ENCODE measurements around the gene UFSP1. TPM values are rescaled to one million over a fixed set of nuclear protein-coding genes. Genes with fewer than 3 reads are reported as not detected.

UFSP1 gene
- total and polyA plus RNA-seq, 2 of the 13 experiments (the other 11 are each of a cell fraction or from before 2014, with no cell fraction given), result 0.65 to 3.3 TPM

- TF ChIP-seq, protein P1, sequence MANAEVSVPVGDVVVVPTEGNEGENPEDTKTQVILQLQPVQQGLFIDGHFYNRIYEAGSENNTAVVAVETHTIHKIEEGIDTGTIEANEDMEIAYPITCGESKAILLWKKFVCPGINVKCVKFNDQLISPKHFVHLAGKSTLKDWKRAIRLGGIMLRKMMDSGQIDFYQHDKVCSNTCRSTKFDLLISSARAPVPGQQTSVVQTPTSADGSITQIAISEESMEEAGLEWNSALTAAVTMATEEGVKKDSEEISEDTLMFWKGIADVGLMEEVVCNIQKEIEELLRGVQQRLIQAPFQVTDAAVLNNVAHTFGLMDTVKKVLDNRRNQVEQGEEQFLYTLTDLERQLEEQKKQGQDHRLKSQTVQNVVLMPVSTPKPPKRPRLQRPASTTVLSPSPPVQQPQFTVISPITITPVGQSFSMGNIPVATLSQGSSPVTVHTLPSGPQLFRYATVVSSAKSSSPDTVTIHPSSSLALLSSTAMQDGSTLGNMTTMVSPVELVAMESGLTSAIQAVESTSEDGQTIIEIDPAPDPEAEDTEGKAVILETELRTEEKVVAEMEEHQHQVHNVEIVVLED (CRISPR knock-in tag; IDR thresholded peaks at IDR 0.05; ENCODE audit: borderline replicate concordance), result peak; percentile 54
- TF ChIP-seq ZNF275 (CRISPR knock-in tag; IDR thresholded peaks at IDR 0.05; ENCODE audit: borderline replicate concordance) (peak; percentile 83; the same call in 1 of the 2 replicates), TEAD2 (CRISPR knock-in tag; IDR thresholded peaks at IDR 0.05) (peak; percentile 92; the same call in 1 of the 2 replicates), KLF12 (CRISPR knock-in tag; IDR thresholded peaks at IDR 0.05; ENCODE audit: borderline replicate concordance) (no peak; the same call in 1 of the 2 replicates), SP140L (CRISPR knock-in tag; IDR thresholded peaks at IDR 0.05; ENCODE audit: borderline replicate concordance) (no peak), TBP (CRISPR knock-in tag; IDR thresholded peaks at IDR 0.05) (no peak), ATAD3A (CRISPR knock-in tag; IDR thresholded peaks at IDR 0.05) (no peak), HCFC1 (IDR thresholded peaks at IDR 0.05; ENCODE audit: low read depth, low read length) (no peak), CCAR2 (optimal IDR thresholded peaks at IDR 0.05; ENCODE audit: low read depth, low read length) (no peak), SAP130 (CRISPR knock-in tag; IDR thresholded peaks at IDR 0.05; ENCODE audit: low read depth) (peak; percentile 92), NONO (IDR thresholded peaks at IDR 0.05) (no peak), NONO (CRISPR knock-in tag; conservative IDR thresholded peaks at IDR 0.05) (peak; percentile 59), DNMT1 (CRISPR knock-in tag; IDR thresholded peaks at IDR 0.05) (peak; percentile 62; the same call in 1 of the 2 replicates)
- TF ChIP-seq, protein P2, sequence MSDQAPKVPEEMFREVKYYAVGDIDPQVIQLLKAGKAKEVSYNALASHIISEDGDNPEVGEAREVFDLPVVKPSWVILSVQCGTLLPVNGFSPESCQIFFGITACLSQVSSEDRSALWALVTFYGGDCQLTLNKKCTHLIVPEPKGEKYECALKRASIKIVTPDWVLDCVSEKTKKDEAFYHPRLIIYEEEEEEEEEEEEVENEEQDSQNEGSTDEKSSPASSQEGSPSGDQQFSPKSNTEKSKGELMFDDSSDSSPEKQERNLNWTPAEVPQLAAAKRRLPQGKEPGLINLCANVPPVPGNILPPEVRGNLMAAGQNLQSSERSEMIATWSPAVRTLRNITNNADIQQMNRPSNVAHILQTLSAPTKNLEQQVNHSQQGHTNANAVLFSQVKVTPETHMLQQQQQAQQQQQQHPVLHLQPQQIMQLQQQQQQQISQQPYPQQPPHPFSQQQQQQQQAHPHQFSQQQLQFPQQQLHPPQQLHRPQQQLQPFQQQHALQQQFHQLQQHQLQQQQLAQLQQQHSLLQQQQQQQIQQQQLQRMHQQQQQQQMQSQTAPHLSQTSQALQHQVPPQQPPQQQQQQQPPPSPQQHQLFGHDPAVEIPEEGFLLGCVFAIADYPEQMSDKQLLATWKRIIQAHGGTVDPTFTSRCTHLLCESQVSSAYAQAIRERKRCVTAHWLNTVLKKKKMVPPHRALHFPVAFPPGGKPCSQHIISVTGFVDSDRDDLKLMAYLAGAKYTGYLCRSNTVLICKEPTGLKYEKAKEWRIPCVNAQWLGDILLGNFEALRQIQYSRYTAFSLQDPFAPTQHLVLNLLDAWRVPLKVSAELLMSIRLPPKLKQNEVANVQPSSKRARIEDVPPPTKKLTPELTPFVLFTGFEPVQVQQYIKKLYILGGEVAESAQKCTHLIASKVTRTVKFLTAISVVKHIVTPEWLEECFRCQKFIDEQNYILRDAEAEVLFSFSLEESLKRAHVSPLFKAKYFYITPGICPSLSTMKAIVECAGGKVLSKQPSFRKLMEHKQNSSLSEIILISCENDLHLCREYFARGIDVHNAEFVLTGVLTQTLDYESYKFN (CRISPR knock-in tag; conservative IDR thresholded peaks at IDR 0.05), result 0 out of 2 replicates have a peak, but pooled peaks have one; percentile 18
- TF ChIP-seq, protein P3, sequence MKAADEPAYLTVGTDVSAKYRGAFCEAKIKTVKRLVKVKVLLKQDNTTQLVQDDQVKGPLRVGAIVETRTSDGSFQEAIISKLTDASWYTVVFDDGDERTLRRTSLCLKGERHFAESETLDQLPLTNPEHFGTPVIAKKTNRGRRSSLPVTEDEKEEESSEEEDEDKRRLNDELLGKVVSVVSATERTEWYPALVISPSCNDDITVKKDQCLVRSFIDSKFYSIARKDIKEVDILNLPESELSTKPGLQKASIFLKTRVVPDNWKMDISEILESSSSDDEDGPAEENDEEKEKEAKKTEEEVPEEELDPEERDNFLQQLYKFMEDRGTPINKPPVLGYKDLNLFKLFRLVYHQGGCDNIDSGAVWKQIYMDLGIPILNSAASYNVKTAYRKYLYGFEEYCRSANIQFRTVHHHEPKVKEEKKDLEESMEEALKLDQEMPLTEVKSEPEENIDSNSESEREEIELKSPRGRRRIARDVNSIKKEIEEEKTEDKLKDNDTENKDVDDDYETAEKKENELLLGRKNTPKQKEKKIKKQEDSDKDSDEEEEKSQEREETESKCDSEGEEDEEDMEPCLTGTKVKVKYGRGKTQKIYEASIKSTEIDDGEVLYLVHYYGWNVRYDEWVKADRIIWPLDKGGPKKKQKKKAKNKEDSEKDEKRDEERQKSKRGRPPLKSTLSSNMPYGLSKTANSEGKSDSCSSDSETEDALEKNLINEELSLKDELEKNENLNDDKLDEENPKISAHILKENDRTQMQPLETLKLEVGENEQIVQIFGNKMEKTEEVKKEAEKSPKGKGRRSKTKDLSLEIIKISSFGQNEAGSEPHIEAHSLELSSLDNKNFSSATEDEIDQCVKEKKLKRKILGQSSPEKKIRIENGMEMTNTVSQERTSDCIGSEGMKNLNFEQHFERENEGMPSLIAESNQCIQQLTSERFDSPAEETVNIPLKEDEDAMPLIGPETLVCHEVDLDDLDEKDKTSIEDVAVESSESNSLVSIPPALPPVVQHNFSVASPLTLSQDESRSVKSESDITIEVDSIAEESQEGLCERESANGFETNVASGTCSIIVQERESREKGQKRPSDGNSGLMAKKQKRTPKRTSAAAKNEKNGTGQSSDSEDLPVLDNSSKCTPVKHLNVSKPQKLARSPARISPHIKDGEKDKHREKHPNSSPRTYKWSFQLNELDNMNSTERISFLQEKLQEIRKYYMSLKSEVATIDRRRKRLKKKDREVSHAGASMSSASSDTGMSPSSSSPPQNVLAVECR (CRISPR knock-in tag; IDR thresholded peaks at IDR 0.05; ENCODE audit: borderline replicate concordance), result peak; percentile 96
- TF ChIP-seq, protein P4, sequence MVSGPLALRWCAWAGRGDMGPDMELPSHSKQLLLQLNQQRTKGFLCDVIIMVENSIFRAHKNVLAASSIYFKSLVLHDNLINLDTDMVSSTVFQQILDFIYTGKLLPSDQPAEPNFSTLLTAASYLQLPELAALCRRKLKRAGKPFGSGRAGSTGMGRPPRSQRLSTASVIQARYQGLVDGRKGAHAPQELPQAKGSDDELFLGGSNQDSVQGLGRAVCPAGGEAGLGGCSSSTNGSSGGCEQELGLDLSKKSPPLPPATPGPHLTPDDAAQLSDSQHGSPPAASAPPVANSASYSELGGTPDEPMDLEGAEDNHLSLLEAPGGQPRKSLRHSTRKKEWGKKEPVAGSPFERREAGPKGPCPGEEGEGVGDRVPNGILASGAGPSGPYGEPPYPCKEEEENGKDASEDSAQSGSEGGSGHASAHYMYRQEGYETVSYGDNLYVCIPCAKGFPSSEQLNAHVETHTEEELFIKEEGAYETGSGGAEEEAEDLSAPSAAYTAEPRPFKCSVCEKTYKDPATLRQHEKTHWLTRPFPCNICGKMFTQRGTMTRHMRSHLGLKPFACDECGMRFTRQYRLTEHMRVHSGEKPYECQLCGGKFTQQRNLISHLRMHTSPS (CRISPR knock-in tag; IDR thresholded peaks at IDR 0.05; ENCODE audit: low read depth), result no peak; the same call in 1 of the 2 replicates
These were observed at the start of gene UFSP1 (continued) for GRCh38 chr7:100888988-100889750.

All from HepG2 (cell line).